Measurements from ENCODE around the gene PARD3. TPM values are rescaled to one million over a fixed set of nuclear protein-coding genes. Genes with fewer than 3 reads are reported as not detected.

PARD3 gene
- total RNA-seq, 1 experiment from 2014 or later = 46.3 TPM

GRCh38 chr10:34111179-34111578 is 703.9 kb downstream of the PARD3 start (continued):
- TF ChIP-seq REST (IDR thresholded peaks at IDR 0.05; ENCODE audit: low read depth) (no peak), POLR2A (IDR thresholded peaks at IDR 0.05; ENCODE audit: borderline replicate concordance, extremely low read depth, insufficient read depth, insufficient read length) (no peak), EZH2 (IDR thresholded peaks at IDR 0.05) (no peak), TCF7L2 (IDR thresholded peaks at IDR 0.05; ENCODE audit: borderline replicate concordance, extremely low read depth, insufficient read depth, insufficient read length) (no peak), ZBTB33 (IDR thresholded peaks at IDR 0.05; ENCODE audit: extremely low read depth, insufficient replicate concordance, low read length) (no peak), SRF (IDR thresholded peaks at IDR 0.05; ENCODE audit: low read depth) (no peak)

- H4K20me1 ChIP-seq (ENCODE audit: insufficient read depth) = no peaks in the 10 kb centered on the region
- CTCF ChIA-PET = no interaction called here
- no peak overlapping the region for H2AFZ ChIP-seq (ENCODE audit: low read depth, low read length, poor library complexity, severe bottlenecking)
- BruUV-seq (replicated peaks) = no TSS peak
- RAD21 ChIA-PET (ENCODE audit: low non-redundant PET in 1 of 2, low total read pairs in 2 of 2, uncharacterized antibody in 2 of 2, unreplicated experiment in 2 of 2) = no interaction called here
- H3K4me1 ChIP-seq (ENCODE audit: control insufficient read depth in 1 of 2, insufficient read depth in 2 of 2, low read length in 2 of 2) = peaks cover 0 to 20% of the 10 kb centered on the region in 2 experiments; a peak in 2 of 4 replicates
- H3K9me3 ChIP-seq (ENCODE audit: control insufficient read depth in 1 of 2, insufficient read depth in 1 of 2, low read depth in 1 of 2, low read length in 2 of 2) = no peaks in the 10 kb centered on the region
- H3K4me2 ChIP-seq (ENCODE audit: low read length) = peak overlapping the region; percentile 45
- no peaks in the 10 kb centered on the region for H3K36me3 ChIP-seq (ENCODE audit: control insufficient read depth in 1 of 2, insufficient read depth in 2 of 2, low read length in 2 of 2)
- ATAC-seq = peak; percentile 87
- intact Hi-C loops (cut with micrococcal nuclease) = no loop called here
- POLR2A ChIA-PET = no interaction called here
- no peaks in the 10 kb centered on the region for H3K79me2 ChIP-seq (ENCODE audit: insufficient read depth, low read length)
- H3K9me2 ChIP-seq (ENCODE audit: insufficient read depth) = no peaks in the 10 kb centered on the region
- DNase-seq (ENCODE audit: low read depth, low spot score) = peak; percentile 71
- H3K9ac ChIP-seq (ENCODE audit: low read length) = no peak overlapping the region
- H3K27ac ChIP-seq (ENCODE audit: low read depth, low read length) = no peak overlapping the region
- H3K27me3 ChIP-seq (ENCODE audit: insufficient read depth, low read length) = no peaks in the 10 kb centered on the region
- no peak overlapping the region for H3K4me3 ChIP-seq (replicated peaks in 1 of 2; ENCODE audit: low read depth in 1 of 2, low read length in 2 of 2)
- TF ChIP-seq RAD21 (IDR thresholded peaks at IDR 0.05; ENCODE audit: low read depth) = peak; percentile 3; the same call in 1 of the 2 replicates
- TF ChIP-seq ZNF274 (IDR thresholded peaks at IDR 0.05; ENCODE audit: low read depth, low read length) = no peak
- no peak for TF ChIP-seq EZH2 (IDR thresholded peaks at IDR 0.05)
- no peak for TF ChIP-seq EGR1 (IDR thresholded peaks at IDR 0.05; ENCODE audit: low read depth)
- no peak for TF ChIP-seq ELF1 (IDR thresholded peaks at IDR 0.05; ENCODE audit: borderline replicate concordance, low read depth)
- peak; percentile 88 for TF ChIP-seq FOSL1 (IDR thresholded peaks at IDR 0.05; ENCODE audit: low read depth)
- TF ChIP-seq ZFX (IDR thresholded peaks at IDR 0.05) = no peak
- no peak for TF ChIP-seq CTCF (IDR thresholded peaks at IDR 0.05 in 2 of 3, conservative IDR thresholded peaks at IDR 0.05 in 1 of 3; ENCODE audit: borderline replicate concordance in 1 of 3, insufficient read depth in 1 of 3, low read depth in 2 of 3, low read length in 2 of 3)
- TF ChIP-seq POLR2A (IDR thresholded peaks at IDR 0.05; ENCODE audit: borderline replicate concordance, extremely low read depth, insufficient read depth, insufficient read length) = no peak
- peak; percentile 38; the same call in 1 of the 2 replicates for TF ChIP-seq CBX3 (IDR thresholded peaks at IDR 0.05; ENCODE audit: low read depth)
- no peak for TF ChIP-seq SIN3A (IDR thresholded peaks at IDR 0.05; ENCODE audit: low read depth)
- TF ChIP-seq MAX (IDR thresholded peaks at IDR 0.05) = peak; percentile 72
- no peak for TF ChIP-seq ATF3 (IDR thresholded peaks at IDR 0.05)
Measured at GRCh38 chr10:34109952-34110702, 705.0 kb downstream of the PARD3 start.

Data from HCT116 (cell line).